IgD-negative memory B cell (primary cell): ENCODE results near the gene RPGRIP1. TPM values are rescaled to one million over a fixed set of nuclear protein-coding genes. Genes with fewer than 3 reads are reported as not detected.
"Not testable (repeated sequence)": the region's sequence is repeated elsewhere in the genome, so short reads cannot be mapped to it uniquely, and the experiment has no call there.

ENCODE experiments used
- H3K27ac Mint-ChIP-seq, 3 donors: one replicate each; pipeline ENCODE4 v1.8.0; 2020 to 2022; ENCODE audit warnings: mild to moderate bottlenecking in 3 of 3, mixed read lengths in 3 of 3, moderate library complexity in 1 of 3
- H3K27me3 Mint-ChIP-seq: one replicate; pipeline ENCODE4 v1.8.0; 2021; ENCODE audit warnings: mixed read lengths
- H3K36me3 Mint-ChIP-seq: one replicate; pipeline ENCODE4 v1.8.0; 2020; ENCODE audit warnings: mild to moderate bottlenecking, mixed read lengths
- H3K4me1 Mint-ChIP-seq, 3 donors: one replicate each; pipeline ENCODE4 v1.8.0; 2020 to 2022; ENCODE audit warnings: mixed read lengths in 3 of 3, mild to moderate bottlenecking in 1 of 3
- H3K4me3 Mint-ChIP-seq, 4 donors: one replicate each; pipeline ENCODE4 v1.8.0; 2020 to 2022; ENCODE audit warnings: mild to moderate bottlenecking in 4 of 4, mixed read lengths in 4 of 4, moderate library complexity in 3 of 4
- H3K9me3 Mint-ChIP-seq, 3 donors: one replicate each; pipeline ENCODE4 v1.8.0; 2020 to 2021; ENCODE audit warnings: mixed read lengths in 3 of 3, mild to moderate bottlenecking in 1 of 3
- polyA plus RNA-seq: library from polyadenylated mRNA; unstranded; fragments of 300-500 nt; fragmentation: Illumina TruSeq; gene quantifications from one replicate; pipeline ENCODE4 v1.2.3, GENCODE V29; 2021

The RPGRIP1 gene
- polyA plus RNA-seq, 1 donor from 2014 or later: 0.14 TPM

DNA sequence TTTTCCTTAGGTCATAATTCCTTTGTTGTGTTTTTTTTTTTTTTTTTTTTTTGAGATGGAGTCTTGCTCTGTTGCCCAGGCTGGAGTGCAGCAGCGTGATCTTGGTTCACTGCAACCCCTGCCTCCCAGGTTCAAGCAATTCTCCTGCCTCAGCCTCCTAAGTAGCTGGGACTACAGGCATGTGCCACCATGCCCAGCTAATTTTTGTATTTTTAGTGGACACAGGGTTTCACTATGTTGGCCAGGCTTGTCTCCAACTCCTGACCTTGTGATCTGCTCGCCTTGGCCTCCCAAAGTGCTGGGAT is 22.9 kb downstream of the RPGRIP1 start:
- not testable (repeated sequence) for H3K9me3 Mint-ChIP-seq, H3K27ac Mint-ChIP-seq, H3K36me3 Mint-ChIP-seq, H3K27me3 Mint-ChIP-seq, H3K4me3 Mint-ChIP-seq
- H3K4me1 Mint-ChIP-seq: peaks cover 12 to 20% (median 13%) of the 10 kb centered on the region in 3 donors

DNA sequence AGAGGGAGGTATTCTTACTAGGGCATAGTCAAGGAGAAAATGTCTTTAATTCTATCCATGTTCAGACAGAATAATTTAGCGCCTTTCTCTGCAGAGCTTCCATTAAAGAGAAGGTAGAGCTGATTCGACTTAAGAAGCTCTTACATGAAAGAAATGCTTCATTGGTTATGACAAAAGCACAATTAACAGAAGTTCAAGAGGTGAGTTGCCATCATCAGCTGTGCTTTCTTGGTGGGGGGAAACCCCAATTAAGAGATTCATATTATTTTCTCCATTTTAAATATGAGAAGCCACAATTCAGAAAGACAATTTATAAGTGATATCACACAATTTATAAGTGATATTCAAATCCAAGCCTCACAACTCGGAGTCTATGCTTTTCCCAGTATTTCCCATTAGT is 27.8 kb downstream of the RPGRIP1 start:
- Mint-ChIP-seq H3K4me1 (peaks cover 19 to 24% (median 22%) of the 10 kb centered on the region in 3 donors), H3K27me3 (peaks cover 1% of the 10 kb centered on the region), H3K36me3 (peaks cover 2% of the 10 kb centered on the region), H3K4me3 (peak overlapping the region; percentile 76 to 96 (median 92)), H3K27ac (peak overlapping the region; percentile 75 to 98 (median 95)), H3K9me3 (no peaks in the 10 kb centered on the region)

DNA sequence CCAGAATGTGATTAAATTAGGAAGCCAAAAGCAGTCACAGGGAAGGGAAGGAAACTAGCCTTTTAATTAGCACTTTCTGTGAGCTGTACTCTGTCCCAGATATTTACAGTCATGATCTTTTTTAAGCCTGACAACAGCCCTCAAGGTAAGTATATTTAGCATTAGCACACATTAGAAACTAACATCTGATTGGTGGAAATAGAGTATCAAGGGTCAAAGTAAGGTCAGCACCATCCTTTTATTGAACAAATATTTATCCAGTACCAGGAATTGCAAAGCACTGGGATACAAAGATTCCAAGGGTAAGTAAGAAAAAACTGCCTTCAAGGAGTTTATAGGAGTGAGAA is 28.2 kb downstream of the RPGRIP1 start:
- Mint-ChIP-seq H3K4me3 (peak overlapping the region; percentile 76 to 96 (median 92)), H3K4me1 (peaks cover 19 to 24% (median 22%) of the 10 kb centered on the region in 3 donors), H3K9me3 (no peaks in the 10 kb centered on the region), H3K27ac (peak overlapping the region; percentile 75 to 98 (median 95)), H3K27me3 (peaks cover 1% of the 10 kb centered on the region), H3K36me3 (peaks cover 2% of the 10 kb centered on the region)

DNA sequence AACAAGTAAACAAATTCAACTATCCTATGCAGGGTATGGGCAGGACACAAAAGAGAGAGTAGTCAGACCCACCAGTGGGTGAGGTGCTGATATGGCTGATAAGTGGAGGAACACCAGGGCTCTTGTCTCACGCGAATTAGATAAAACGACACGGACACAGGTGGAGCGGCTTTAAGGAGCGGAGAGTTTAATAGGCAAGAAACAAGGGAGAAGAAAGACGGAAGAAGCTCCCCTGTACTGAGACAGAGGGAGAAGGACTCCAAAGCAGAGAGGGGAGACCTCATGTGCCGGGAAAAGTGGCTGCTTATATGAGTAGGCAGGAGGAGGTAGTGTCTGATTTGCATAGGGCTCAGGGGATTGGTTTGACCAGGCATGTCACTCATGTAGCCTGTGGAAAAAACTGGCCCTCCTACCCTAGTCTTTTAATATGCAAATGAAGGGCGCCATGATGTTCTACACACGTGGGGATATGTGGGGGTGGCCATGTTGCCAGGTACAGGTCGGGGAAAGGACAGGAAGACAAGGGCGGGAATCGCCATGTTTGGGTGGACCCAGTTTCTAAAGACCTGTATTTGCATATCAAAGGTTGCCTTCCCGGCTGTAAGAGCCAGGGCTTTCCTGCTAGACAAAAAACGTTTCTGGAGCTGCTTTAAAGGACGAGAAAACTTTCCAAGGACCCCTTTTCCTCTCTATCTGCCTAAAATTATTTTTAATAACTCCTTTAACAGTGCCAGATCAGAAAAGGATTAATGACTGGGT is 28.8 kb downstream of the RPGRIP1 start:
- H3K4me3 Mint-ChIP-seq: peak overlapping the region; percentile 76 to 96 (median 92)
- peaks cover 2% of the 10 kb centered on the region for H3K36me3 Mint-ChIP-seq
- peaks cover 1% of the 10 kb centered on the region for H3K27me3 Mint-ChIP-seq
- H3K27ac Mint-ChIP-seq: peak overlapping the region; percentile 75 to 98 (median 95)
- peaks cover 19 to 24% (median 22%) of the 10 kb centered on the region in 3 donors for H3K4me1 Mint-ChIP-seq
- H3K9me3 Mint-ChIP-seq: no peaks in the 10 kb centered on the region

DNA sequence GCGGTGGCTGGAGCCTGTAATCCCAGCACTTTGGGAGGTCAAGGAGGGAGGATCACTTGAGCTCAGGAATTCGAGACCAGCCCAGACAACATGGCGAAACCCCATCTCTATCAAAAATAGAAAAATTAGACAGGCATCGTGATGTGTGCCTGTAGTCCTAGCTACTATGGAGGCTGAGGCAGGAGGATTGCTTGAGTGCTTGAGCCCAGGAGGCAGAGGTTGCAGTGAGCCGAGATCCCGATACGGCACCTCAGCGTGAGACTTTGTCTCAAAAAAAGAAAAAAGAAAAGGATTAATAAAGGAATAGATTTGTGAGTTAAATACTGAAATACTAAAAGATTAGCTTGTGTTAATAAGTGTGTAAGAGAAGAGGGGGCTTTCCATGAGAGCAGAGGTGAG is 29.4 kb downstream of the RPGRIP1 start:
- H3K4me1 Mint-ChIP-seq: peaks cover 19 to 24% (median 22%) of the 10 kb centered on the region in 3 donors
- peak overlapping the region; percentile 76 to 96 (median 92) for H3K4me3 Mint-ChIP-seq
- H3K36me3 Mint-ChIP-seq: peaks cover 2% of the 10 kb centered on the region
- H3K27ac Mint-ChIP-seq: peak overlapping the region; percentile 75 to 98 (median 95)
- H3K9me3 Mint-ChIP-seq: no peaks in the 10 kb centered on the region
- peaks cover 1% of the 10 kb centered on the region for H3K27me3 Mint-ChIP-seq

DNA sequence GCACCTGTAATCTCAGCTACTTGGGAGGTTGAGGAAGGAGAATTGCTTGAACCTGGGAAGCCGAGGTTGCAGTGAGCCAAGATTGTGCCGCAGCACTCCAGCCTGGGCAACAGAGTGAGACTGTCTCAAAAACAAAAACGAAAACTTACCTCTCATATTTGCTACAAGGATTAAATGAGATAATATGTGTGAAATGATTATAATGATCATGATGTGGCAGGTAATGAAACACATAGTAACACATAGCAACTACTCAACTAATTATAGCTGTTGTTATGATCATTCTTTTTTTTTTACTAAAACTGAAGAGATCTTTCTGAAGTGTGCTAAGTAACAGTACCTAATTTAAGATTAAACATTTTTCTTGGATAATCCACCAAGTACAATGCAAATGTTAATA is 30.1 kb downstream of the RPGRIP1 start:
- H3K36me3 Mint-ChIP-seq: peaks cover 2% of the 10 kb centered on the region
- H3K4me3 Mint-ChIP-seq: peak overlapping the region in 1 of 4 donors; percentile 16
- H3K4me1 Mint-ChIP-seq: peaks cover 19 to 24% (median 22%) of the 10 kb centered on the region in 3 donors
- peaks cover 1% of the 10 kb centered on the region for H3K27me3 Mint-ChIP-seq
- no peak overlapping the region for H3K27ac Mint-ChIP-seq
- no peaks in the 10 kb centered on the region for H3K9me3 Mint-ChIP-seq

DNA sequence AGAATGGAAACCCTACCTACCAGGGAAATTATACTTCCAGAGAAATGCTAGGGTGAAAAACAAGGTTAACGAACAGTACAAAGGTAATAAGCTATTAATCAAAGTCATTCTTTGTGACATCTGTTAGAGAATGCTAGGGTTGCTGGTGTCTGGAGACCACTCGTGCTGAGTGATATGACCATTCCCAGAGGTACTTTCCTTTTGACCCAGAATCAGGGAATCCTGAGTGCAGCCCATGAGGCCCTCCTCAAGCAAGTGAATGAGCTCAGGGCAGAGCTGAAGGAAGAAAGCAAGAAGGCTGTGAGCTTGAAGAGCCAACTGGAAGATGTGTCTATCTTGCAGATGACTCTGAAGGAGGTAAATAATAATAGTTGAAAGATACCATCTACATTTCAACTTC is 31.7 kb downstream of the RPGRIP1 start:
- Mint-ChIP-seq H3K4me3 (no peak overlapping the region), H3K27me3 (peaks cover 1% of the 10 kb centered on the region), H3K9me3 (no peaks in the 10 kb centered on the region), H3K36me3 (peaks cover 2% of the 10 kb centered on the region), H3K27ac (no peak overlapping the region), H3K4me1 (peaks cover 19 to 22% (median 22%) of the 10 kb centered on the region in 3 donors)

DNA sequence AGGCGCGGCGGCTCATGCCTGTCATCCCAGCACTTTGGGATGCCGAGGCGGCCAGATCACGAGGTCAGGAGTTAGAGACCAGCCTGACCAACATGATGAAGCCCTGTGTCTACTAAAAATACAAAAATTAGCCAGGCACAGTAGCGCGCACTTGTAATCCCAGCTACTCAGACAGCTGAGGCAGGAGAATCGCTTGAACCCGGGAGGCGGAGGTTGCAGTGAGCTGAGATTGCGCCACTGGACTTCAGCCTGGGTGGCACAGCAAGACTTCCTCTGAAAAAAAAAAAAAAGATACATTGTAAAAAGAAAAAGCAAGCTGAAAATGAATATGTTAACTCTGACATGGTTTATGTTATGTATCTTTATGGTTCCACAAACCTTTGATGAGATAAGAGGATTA is 33.6 kb downstream of the RPGRIP1 start:
- peaks cover 11 to 18% (median 14%) of the 10 kb centered on the region in 3 donors for H3K4me1 Mint-ChIP-seq
- no peak overlapping the region for H3K27ac Mint-ChIP-seq
- peaks cover 2% of the 10 kb centered on the region for H3K36me3 Mint-ChIP-seq
- H3K27me3 Mint-ChIP-seq: peaks cover 1% of the 10 kb centered on the region
- H3K9me3 Mint-ChIP-seq: no peaks in the 10 kb centered on the region
- H3K4me3 Mint-ChIP-seq: no peak overlapping the region

DNA sequence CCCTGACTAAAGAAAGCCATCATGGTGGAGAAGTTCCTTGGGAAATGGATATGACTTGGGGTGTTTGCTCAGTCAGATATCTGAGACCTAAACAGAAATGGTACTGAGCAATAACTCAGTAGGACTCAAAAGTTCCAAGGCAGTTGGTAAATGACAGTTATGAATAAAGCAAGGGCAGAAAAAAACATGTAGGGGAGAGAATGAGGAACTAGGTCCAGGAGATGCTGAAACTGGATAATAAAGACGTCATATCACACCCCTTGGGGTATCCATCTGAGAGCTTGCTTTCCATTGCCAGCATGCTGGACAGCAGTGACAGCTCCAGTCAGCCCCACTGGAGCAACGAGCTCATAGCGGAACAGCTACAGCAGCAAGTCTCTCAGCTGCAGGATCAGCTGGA is 37.5 kb downstream of the RPGRIP1 start:
- Mint-ChIP-seq H3K36me3 (no peaks in the 10 kb centered on the region), H3K4me1 (peaks cover 9 to 17% (median 12%) of the 10 kb centered on the region in 3 donors), H3K4me3 (peak overlapping the region in 2 of 4 donors; percentile 41), H3K27ac (peak overlapping the region; percentile 16 to 69 (median 33)), H3K9me3 (no peaks in the 10 kb centered on the region), H3K27me3 (no peaks in the 10 kb centered on the region)

DNA sequence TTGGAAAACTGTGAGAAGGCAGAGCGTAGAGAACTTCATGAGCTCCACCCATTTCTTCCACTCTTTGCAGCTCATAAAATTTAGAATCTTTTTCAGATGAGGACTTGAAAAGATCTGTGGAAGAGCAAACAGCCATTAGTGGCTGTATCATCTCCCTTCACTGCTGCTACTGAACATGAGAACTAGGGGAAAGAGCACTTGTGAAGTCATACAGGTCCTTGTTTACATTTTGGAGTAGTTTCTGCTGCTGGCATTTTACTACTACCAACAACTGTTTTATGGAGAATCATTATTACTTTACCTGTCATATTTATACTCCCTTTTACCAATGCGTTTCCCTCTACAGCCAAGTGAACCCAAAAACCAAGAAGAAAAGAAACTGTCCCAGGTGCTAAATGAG is 41.0 kb downstream of the RPGRIP1 start:
- Mint-ChIP-seq H3K4me3 (no peak overlapping the region), H3K4me1 (peaks cover 9 to 17% (median 12%) of the 10 kb centered on the region in 3 donors), H3K36me3 (peaks cover 4% of the 10 kb centered on the region), H3K27me3 (peaks cover 7% of the 10 kb centered on the region), H3K9me3 (no peaks in the 10 kb centered on the region), H3K27ac (no peak overlapping the region)

DNA sequence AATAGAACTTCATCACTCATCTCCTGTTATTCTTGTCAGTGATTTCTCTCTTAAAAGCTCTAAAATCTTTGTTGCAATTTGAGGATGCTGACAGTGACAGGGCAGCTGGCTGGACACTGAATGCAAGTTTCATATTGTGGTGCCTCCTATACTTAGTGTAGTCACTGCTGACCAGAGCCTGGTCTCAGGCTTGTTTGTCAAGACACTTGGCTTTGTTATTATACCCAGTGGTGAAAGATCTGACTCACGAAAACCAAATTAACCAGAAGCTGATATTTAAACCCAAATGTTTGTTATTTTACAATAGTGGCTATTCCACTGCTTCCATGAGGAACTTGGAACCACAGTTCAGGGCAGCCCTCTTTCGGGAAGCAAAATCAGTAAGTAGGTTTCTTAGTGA is 42.8 kb downstream of the RPGRIP1 start:
- peaks cover 8% of the 10 kb centered on the region for H3K27me3 Mint-ChIP-seq
- no peak overlapping the region for H3K4me3 Mint-ChIP-seq
- peaks cover 5 to 9% (median 6%) of the 10 kb centered on the region in 3 donors for H3K4me1 Mint-ChIP-seq
- no peak overlapping the region for H3K27ac Mint-ChIP-seq
- H3K36me3 Mint-ChIP-seq: peaks cover 4% of the 10 kb centered on the region
- no peaks in the 10 kb centered on the region for H3K9me3 Mint-ChIP-seq

DNA sequence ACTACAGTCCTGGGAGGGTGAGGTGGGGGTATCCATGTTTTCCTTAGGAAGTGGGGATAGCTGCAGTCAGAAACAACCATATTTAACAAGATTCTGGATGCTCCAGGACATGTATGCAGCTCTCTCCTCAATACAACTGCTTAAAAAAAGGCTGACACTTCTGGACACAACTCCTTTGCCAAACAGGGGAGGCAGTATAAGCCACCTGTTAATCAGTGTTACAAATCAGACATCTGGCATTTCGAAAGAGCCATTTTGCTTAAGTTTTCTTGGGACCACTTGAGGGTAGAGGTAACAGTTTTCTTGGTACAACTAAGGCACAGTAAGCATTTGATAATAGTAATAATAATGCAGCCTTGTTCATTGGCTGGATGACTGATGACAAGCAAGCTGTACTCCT is 47.1 kb downstream of the RPGRIP1 start:
- H3K9me3 Mint-ChIP-seq: no peaks in the 10 kb centered on the region
- no peak overlapping the region for H3K4me3 Mint-ChIP-seq
- H3K27ac Mint-ChIP-seq: no peak overlapping the region
- no peaks in the 10 kb centered on the region for H3K4me1 Mint-ChIP-seq
- peaks cover 5% of the 10 kb centered on the region for H3K36me3 Mint-ChIP-seq
- H3K27me3 Mint-ChIP-seq: peaks cover 8% of the 10 kb centered on the region

Other genes with a start within 250 kb of the RPGRIP1 start
- not detected for gene TPPP2, start 249.9 kb upstream of the RPGRIP1 start, polyA plus RNA-seq
- gene RNASE13, start 245.3 kb upstream of the RPGRIP1 start, polyA plus RNA-seq: not detected
- gene RNASE7, start 237.7 kb upstream of the RPGRIP1 start, polyA plus RNA-seq: not detected
- not detected for gene RNASE8, start 222.3 kb upstream of the RPGRIP1 start, polyA plus RNA-seq
- not detected for gene ARHGEF40, start 209.8 kb upstream of the RPGRIP1 start, polyA plus RNA-seq
- 1.0 TPM for gene ZNF219, start 181.4 kb upstream of the RPGRIP1 start, polyA plus RNA-seq
- not detected for gene TMEM253, start 179.0 kb upstream of the RPGRIP1 start, polyA plus RNA-seq
- gene OR5AU1, start 124.0 kb upstream of the RPGRIP1 start, polyA plus RNA-seq: not detected
- gene HNRNPC, start 10.6 kb upstream of the RPGRIP1 start, polyA plus RNA-seq: 741 TPM
- 66.7 TPM for gene SUPT16H, start 103.9 kb downstream of the RPGRIP1 start, polyA plus RNA-seq
- gene CHD8, start 176.0 kb downstream of the RPGRIP1 start, polyA plus RNA-seq: 44.4 TPM
- gene RAB2B, start 196.9 kb downstream of the RPGRIP1 start, polyA plus RNA-seq: 8.2 TPM
- 91.0 TPM for gene TOX4, start 197.1 kb downstream of the RPGRIP1 start, polyA plus RNA-seq
- 20.6 TPM for gene METTL3, start 231.3 kb downstream of the RPGRIP1 start, polyA plus RNA-seq
- 0.34 TPM for gene SALL2, start 246.3 kb downstream of the RPGRIP1 start, polyA plus RNA-seq